Panc1 (cell line): ENCODE measurements around the gene LRRC10B. TPM values are rescaled to one million over a fixed set of nuclear protein-coding genes. Genes with fewer than 3 reads are reported as not detected.

Source experiments
- ATAC-seq: fragments of 200-7000 bp; cut with Tn5 transposase; 2 replicates; pipeline ENCODE4 v1.9.1; 2020; ENCODE audit warnings: mild to moderate bottlenecking, moderate library complexity
- BruUV-seq: library from RNA; stranded (reverse); fragments of 400-500 nt; replicated peaks from 2 replicates; lab custom pipeline; 2021; lab: Mats Ljungman, UMichigan
- CTCF ChIA-PET: fragments of 300-600 bp; sonication (Branson Sonifier 250); formaldehyde crosslinking; loops from one replicate; lab custom pipeline; 2022; ENCODE audit warnings: antibody characterized with exemption; lab: Charles Lee
- POLR2A ChIA-PET: fragments of 300-600 bp; sonication (Branson Sonifier 250); formaldehyde crosslinking; loops from one replicate; lab custom pipeline; 2022; ENCODE audit warnings: antibody characterized with exemption; lab: Charles Lee
- DNase-seq: peaks from one replicate; pipeline ENCODE4 v3.0.0-alpha.2; 2010; ENCODE audit warnings: low read depth, low spot score
- H3K27ac ChIP-seq: 2 replicates; pipeline ENCODE4 v1.5.1; 2011; ENCODE audit warnings: mild to moderate bottlenecking, low read length, inconsistent platforms
- H3K27me3 ChIP-seq: fragments of 200-500 bp; sonication (Bioruptor generic); 2 replicates; pipeline ENCODE4 v1.6.0; 2014; ENCODE audit warnings: low read length, inconsistent platforms; ENCODE audit not compliant: control insufficient read depth, insufficient read depth
- H3K36me3 ChIP-seq: fragments of 200-500 bp; sonication (Bioruptor generic); 2 replicates; pipeline ENCODE4 v1.5.1; 2014; ENCODE audit warnings: inconsistent platforms, mild to moderate bottlenecking, low read length, moderate library complexity; ENCODE audit not compliant: control insufficient read depth, insufficient read depth
- H3K4me1 ChIP-seq: 2 replicates; pipeline ENCODE4 v1.5.1; 2011; ENCODE audit warnings: inconsistent platforms, mild to moderate bottlenecking, low read length, moderate library complexity; ENCODE audit not compliant: control insufficient read depth, insufficient read depth
- H3K4me3 ChIP-seq, 2 experiments: 2 replicates each; pipeline ENCODE4 v1.5.1; 2011 to 2012; ENCODE audit warnings: low read depth in 2 of 2, low read length in 2 of 2, mild to moderate bottlenecking in 2 of 2, inconsistent platforms in 1 of 2, moderate library complexity in 1 of 2
- H3K9me3 ChIP-seq: fragments of 200-500 bp; sonication (Bioruptor generic); 2 replicates; pipeline ENCODE4 v1.5.1; 2014; ENCODE audit warnings: low read depth, mild to moderate bottlenecking, inconsistent platforms, low read length, moderate library complexity; ENCODE audit not compliant: control insufficient read depth, insufficient read depth
- CTCF ChIP-seq: fragments of 450-650 bp; IDR thresholded peaks from 2 replicates; pipeline ENCODE4 v1.5.1; 2017; ENCODE audit warnings: mild to moderate bottlenecking
- POLR2AphosphoS5 ChIP-seq: IDR thresholded peaks from 2 replicates; pipeline ENCODE4 v1.6.1; 2012; ENCODE audit warnings: mild to moderate bottlenecking, low read depth, low read length, moderate library complexity
- REST ChIP-seq, 2 experiments: IDR thresholded peaks; 2 replicates each; pipeline ENCODE4 v1.6.1; 2011 to 2012; ENCODE audit warnings: low read depth in 2 of 2, control low read depth in 1 of 2, low read length in 1 of 2, mild to moderate bottlenecking in 1 of 2, moderate library complexity in 1 of 2; ENCODE audit not compliant: insufficient read depth in 1 of 2
- SIN3A ChIP-seq: IDR thresholded peaks from 2 replicates; pipeline ENCODE4 v1.6.1; 2012; ENCODE audit warnings: low read depth, mild to moderate bottlenecking, low read length, moderate library complexity, borderline replicate concordance; ENCODE audit not compliant: insufficient read depth
- TCF7L2 ChIP-seq: IDR thresholded peaks from 2 replicates; pipeline ENCODE4 v1.6.1; 2011; ENCODE audit warnings: mild to moderate bottlenecking, low read depth, low read length, inconsistent platforms
- in situ Hi-C: cut with HindIII; loops from 2 replicates; pipeline ENCODE4 v1.10.0; 2016; ENCODE audit warnings: low sequenced_read_pairs, low pct_unique_long_range_greater_than_20kb
- intact Hi-C: fragments of 100-400 bp; cut with micrococcal nuclease; formaldehyde crosslinking; loops from one replicate; pipeline ENCODE4 v1.10.0; 2022; ENCODE audit not compliant: unreplicated experiment
- total RNA-seq: library from RNA; stranded (reverse); gene quantifications from one replicate; pipeline ENCODE4 v1.2.1, GENCODE V29; 2021; ENCODE audit not compliant: unreplicated experiment

The LRRC10B gene
- total RNA-seq, 1 experiment from 2014 or later = 0.23 TPM

GRCh38 chr11:61522881-61523280, 14.3 kb downstream of the LRRC10B start:
- ChIA-PET CTCF (no interaction called here), POLR2A (no interaction called here)
- DNase-seq (no peak), ATAC-seq (no peak)
- TF ChIP-seq POLR2AphosphoS5 = no peak
- Histone ChIP-seq H3K27me3 (no peaks in the 10 kb centered on the region), H3K4me1 (no peaks in the 10 kb centered on the region), H3K9me3 (no peaks in the 10 kb centered on the region), H3K4me3 (no peak overlapping the region), H3K36me3 (no peaks in the 10 kb centered on the region), H3K27ac (no peak overlapping the region)
- no TSS peak for BruUV-seq
- in situ Hi-C loops = no loop called here
- intact Hi-C loops = no loop called here

- intact Hi-C loops = no loop called here
- BruUV-seq = no TSS peak
- DNase-seq = no peak
- no peaks in the 10 kb centered on the region for H3K9me3 ChIP-seq
- no peak overlapping the region for H3K27ac ChIP-seq
- no peaks in the 10 kb centered on the region for H3K27me3 ChIP-seq
- ChIA-PET CTCF (no interaction called here), POLR2A (interaction anchor here (0.6 kb wide), 1 partner anchor 170 kb away, joined by 7 read pairs; no protein-coding TSS in a partner anchor)
- H3K4me1 ChIP-seq = no peaks in the 10 kb centered on the region
- H3K4me3 ChIP-seq = no peak overlapping the region
- TF ChIP-seq POLR2AphosphoS5 = no peak
- TF ChIP-seq REST (IDR thresholded peaks at IDR 0.05; ENCODE audit: insufficient read depth in 1 of 2, low read depth in 2 of 2, low read length in 1 of 2) = no peak
- TF ChIP-seq CTCF = no peak
- no peak for TF ChIP-seq SIN3A
- TF ChIP-seq TCF7L2 = no peak
- ATAC-seq = no peak
- in situ Hi-C loops = no loop called here
- no peaks in the 10 kb centered on the region for H3K36me3 ChIP-seq
Measured at GRCh38 chr11:61524446-61524845, 15.9 kb downstream of the LRRC10B start.

GRCh38 chr11:61524963-61525587, 16.5 kb downstream of the LRRC10B start:
- TF ChIP-seq SIN3A (no peak), REST (IDR thresholded peaks at IDR 0.05; ENCODE audit: insufficient read depth in 1 of 2, low read depth in 2 of 2, low read length in 1 of 2) (no peak), CTCF (no peak)
- no peaks in the 10 kb centered on the region for H3K4me1 ChIP-seq
- in situ Hi-C loops = no loop called here
- BruUV-seq = no TSS peak
- ChIA-PET POLR2A (no interaction called here), CTCF (no interaction called here)
- H3K9me3 ChIP-seq = no peaks in the 10 kb centered on the region
- no peaks in the 10 kb centered on the region for H3K27me3 ChIP-seq
- H3K36me3 ChIP-seq = no peaks in the 10 kb centered on the region
- no peak overlapping the region for H3K27ac ChIP-seq
- intact Hi-C loops = no loop called here
- DNase-seq (no peak), ATAC-seq (no peak)
- no peak overlapping the region for H3K4me3 ChIP-seq
